GM12891 (cell line): Measurements from ENCODE around the gene IGF2BP1.

Experiments used
- POLR2A ChIP-seq: IDR thresholded peaks from 2 replicates; pipeline ENCODE4 v1.6.1; 2011; ENCODE audit warnings: low read depth, low read length, control low read depth
- TAF1 ChIP-seq: IDR thresholded peaks from 2 replicates; pipeline ENCODE4 v1.6.1; 2011; ENCODE audit warnings: low read depth, low read length, control low read depth

GRCh38 chr17:49015179-49015923, 18.2 kb downstream of the IGF2BP1 start:
- no peak for TF ChIP-seq POLR2A
- no peak for TF ChIP-seq TAF1
